ENCODE data around the gene DDX49.

DNA sequence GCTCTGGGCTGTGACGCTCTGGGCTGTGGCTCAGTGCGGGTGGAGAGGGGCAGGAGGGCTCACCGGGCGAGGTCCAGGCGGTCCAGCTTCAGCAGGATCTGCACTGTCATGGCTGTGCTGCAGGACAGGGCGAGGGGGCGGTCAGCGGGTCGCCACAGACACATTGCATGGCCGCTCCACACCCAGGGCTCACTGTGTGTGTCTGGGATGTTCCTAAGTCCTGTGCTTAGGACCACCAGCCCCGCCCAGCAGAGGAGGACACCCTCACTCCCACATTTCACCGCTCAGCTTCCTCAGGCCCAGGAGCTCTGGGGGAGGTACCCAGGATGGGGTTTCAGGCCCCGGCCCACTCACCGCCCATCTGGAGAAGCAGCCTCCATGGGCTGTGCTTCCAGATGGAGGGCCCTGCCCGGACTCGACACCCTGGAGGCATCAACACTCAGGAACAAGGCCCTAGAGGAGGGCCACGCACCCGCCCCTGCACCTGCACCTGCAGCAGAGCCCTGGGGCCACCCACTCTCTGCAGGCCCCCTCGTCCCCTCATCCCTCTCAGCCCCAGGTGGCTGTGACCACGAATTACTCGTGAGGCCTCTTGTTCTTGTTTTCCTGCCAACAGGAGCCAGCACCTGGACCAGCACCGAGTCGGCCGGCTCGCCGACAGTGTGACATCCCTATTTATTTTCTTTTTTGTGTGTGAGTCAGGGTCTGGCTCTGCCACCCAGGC, 13.8 kb upstream of the DDX49 start:
- TF ChIP-seq, protein P1, sequence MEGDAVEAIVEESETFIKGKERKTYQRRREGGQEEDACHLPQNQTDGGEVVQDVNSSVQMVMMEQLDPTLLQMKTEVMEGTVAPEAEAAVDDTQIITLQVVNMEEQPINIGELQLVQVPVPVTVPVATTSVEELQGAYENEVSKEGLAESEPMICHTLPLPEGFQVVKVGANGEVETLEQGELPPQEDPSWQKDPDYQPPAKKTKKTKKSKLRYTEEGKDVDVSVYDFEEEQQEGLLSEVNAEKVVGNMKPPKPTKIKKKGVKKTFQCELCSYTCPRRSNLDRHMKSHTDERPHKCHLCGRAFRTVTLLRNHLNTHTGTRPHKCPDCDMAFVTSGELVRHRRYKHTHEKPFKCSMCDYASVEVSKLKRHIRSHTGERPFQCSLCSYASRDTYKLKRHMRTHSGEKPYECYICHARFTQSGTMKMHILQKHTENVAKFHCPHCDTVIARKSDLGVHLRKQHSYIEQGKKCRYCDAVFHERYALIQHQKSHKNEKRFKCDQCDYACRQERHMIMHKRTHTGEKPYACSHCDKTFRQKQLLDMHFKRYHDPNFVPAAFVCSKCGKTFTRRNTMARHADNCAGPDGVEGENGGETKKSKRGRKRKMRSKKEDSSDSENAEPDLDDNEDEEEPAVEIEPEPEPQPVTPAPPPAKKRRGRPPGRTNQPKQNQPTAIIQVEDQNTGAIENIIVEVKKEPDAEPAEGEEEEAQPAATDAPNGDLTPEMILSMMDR (IDR thresholded peaks at IDR 0.05): no peak
- no peak for TF ChIP-seq RAD21 (IDR thresholded peaks at IDR 0.05; ENCODE audit: low read length)
- TF ChIP-seq MAX (IDR thresholded peaks at IDR 0.05; ENCODE audit: low read depth): no peak
